NB4 (cell line): Measurements from ENCODE around the gene SMIM26.

Experiments
- CTCF ChIP-seq: IDR thresholded peaks from one replicate; pipeline ENCODE4 v1.5.1; 2012; ENCODE audit warnings: low read depth, low read length
- MAX ChIP-seq: IDR thresholded peaks from 2 replicates; pipeline ENCODE4 v1.6.1; 2011; ENCODE audit warnings: low read depth, low read length
- MYC ChIP-seq: IDR thresholded peaks from 2 replicates; pipeline ENCODE4 v1.6.1; 2011; ENCODE audit warnings: low read depth, low read length
- POLR2A ChIP-seq: IDR thresholded peaks from 2 replicates; pipeline ENCODE4 v1.6.1; 2011; ENCODE audit warnings: mild to moderate bottlenecking; ENCODE audit not compliant: insufficient read length; ENCODE audit errors: extremely low read depth

- TF ChIP-seq CTCF (no peak), POLR2A (no peak), MYC (no peak), MAX (no peak)
These were observed 29.6 kb upstream of the SMIM26 start for GRCh38 chr20:18537651-18538050.
